ENCODE results near the gene ZNF280A. TPM values are rescaled to one million over a fixed set of nuclear protein-coding genes. Genes with fewer than 3 reads are reported as not detected.

Gene ZNF280A
- total and polyA plus RNA-seq, 2 of the 8 experiments (the other 6 are each of a cell fraction or from before 2014, with no cell fraction given), result 0.09 to 0.61 TPM

- H3K9me3 ChIP-seq (ENCODE audit: insufficient read depth in 2 of 2, low read depth in 1 of 2, low read length in 1 of 2), result peaks cover 3 to 17% of the 10 kb centered on the region in 2 experiments; a peak in 3 of 4 replicates
- H2BK120ac ChIP-seq (replicated peaks; ENCODE audit: low read depth, low read length), result no peak overlapping the region
- H2AK5ac ChIP-seq (ENCODE audit: low read depth, low read length), result no peak overlapping the region
- H3K27ac ChIP-seq (ENCODE audit: low read depth, low read length), result no peak overlapping the region
- H3K23me2 ChIP-seq (ENCODE audit: low read depth, low read length), result no peaks in the 10 kb centered on the region
- no peak overlapping the region for H2BK20ac ChIP-seq (ENCODE audit: low read length)
- H3K36me3 ChIP-seq (ENCODE audit: control insufficient read depth in 2 of 4, insufficient read depth in 4 of 4, low read length in 3 of 4), result no peaks in the 10 kb centered on the region
- no peak overlapping the region for H4K91ac ChIP-seq (replicated peaks; ENCODE audit: insufficient read length, low read length)
- no peaks in the 10 kb centered on the region for H3K79me2 ChIP-seq (ENCODE audit: control insufficient read depth in 1 of 2, insufficient read depth in 2 of 2, low read length in 2 of 2)
- H4K20me1 ChIP-seq (replicated peaks in 1 of 2; ENCODE audit: control insufficient read depth in 1 of 2, insufficient read depth in 2 of 2, low read length in 2 of 2), result no peaks in the 10 kb centered on the region
- H3K79me1 ChIP-seq (ENCODE audit: low read depth, low read length), result no peaks in the 10 kb centered on the region
- H2BK15ac ChIP-seq (ENCODE audit: low read length), result no peak overlapping the region
- ChIA-PET CTCF (ENCODE audit: partially characterized antibody) (interaction anchor here (0.6 to 1.9 kb wide), 2 partner anchors 55 to 425 kb away, joined by 3 to 4 read pairs; no protein-coding TSS in a partner anchor), POLR2A (ENCODE audit: partially characterized antibody) (no interaction called here)
- H3K4ac ChIP-seq (replicated peaks; ENCODE audit: insufficient read length, low read depth, low read length), result no peak overlapping the region
- H2AFZ ChIP-seq (ENCODE audit: low read length), result no peak overlapping the region
- no peak overlapping the region for H3K4me2 ChIP-seq (ENCODE audit: insufficient read depth in 1 of 2, low read depth in 2 of 2, low read length in 2 of 2)
- H2BK5ac ChIP-seq (ENCODE audit: low read depth, low read length), result no peak overlapping the region
- H4K8ac ChIP-seq (ENCODE audit: extremely low read depth, insufficient read depth, low read length), result no peak overlapping the region
- H4K5ac ChIP-seq (ENCODE audit: insufficient read length, low read depth, low read length), result no peak overlapping the region
- H3K27me3 ChIP-seq (replicated peaks in 1 of 4; ENCODE audit: control insufficient read depth in 3 of 4, extremely low read depth in 1 of 4, insufficient read depth in 3 of 4, low read length in 3 of 4), result peaks cover 7 to 18% (median 9%) of the 10 kb centered on the region in 4 experiments
- H3K4me3 ChIP-seq (ENCODE audit: extremely low read depth in 1 of 4, insufficient read depth in 2 of 4, low read depth in 3 of 4, low read length in 4 of 4), result no peak overlapping the region
- no peak for DNase-seq (ENCODE audit: low read depth in 1 of 2, low spot score in 2 of 2)
- no peak for FAIRE-seq
- WGBS, 2 experiments (ENCODE audit: extremely low coverage in 1 of 2, insufficient coverage in 1 of 2, insufficient read length in 1 of 2, insufficient replicate concordance in 2 of 2, low coverage in 1 of 2, low lambda C conversion rate in 2 of 2, missing lambda C conversion rate in 1 of 2), result 84% methylated on average over 6 of the region's 7 CpGs; no CpG with 5 or more reads in 1 of the 2 experiments
- no peak overlapping the region for H3K9ac ChIP-seq (replicated peaks in 1 of 4; ENCODE audit: extremely low read depth in 1 of 4, low read depth in 3 of 4, low read length in 3 of 4)
- no peak overlapping the region for H3K23ac ChIP-seq (ENCODE audit: insufficient read length)
- H3K14ac ChIP-seq (ENCODE audit: insufficient read length), result no peak overlapping the region
- H2BK12ac ChIP-seq (ENCODE audit: low read depth, low read length), result no peak overlapping the region
- no peaks in the 10 kb centered on the region for H3K4me1 ChIP-seq (replicated peaks in 1 of 4; ENCODE audit: control insufficient read depth in 3 of 4, insufficient read depth in 4 of 4, low read length in 3 of 4)
- no peak overlapping the region for H3K56ac ChIP-seq (replicated peaks; ENCODE audit: insufficient read length, low read depth, low read length)
- H3K18ac ChIP-seq (ENCODE audit: extremely low read depth, low read length), result no peak overlapping the region
- TF ChIP-seq CTCF (IDR thresholded peaks at IDR 0.05; ENCODE audit: control extremely low read depth in 1 of 3, insufficient read depth in 1 of 3, low read depth in 1 of 3, low read length in 3 of 3), result no peak
- no peak for TF ChIP-seq ATF2 (IDR thresholded peaks at IDR 0.05; ENCODE audit: low read length)
- TF ChIP-seq POLR2AphosphoS5 (IDR thresholded peaks at IDR 0.05; ENCODE audit: low read depth, low read length), result no peak
- no peak for TF ChIP-seq MAX (IDR thresholded peaks at IDR 0.05)
- TF ChIP-seq CBX5 (IDR thresholded peaks at IDR 0.05; ENCODE audit: low read depth, low read length), result no peak
- TF ChIP-seq KDM5A (IDR thresholded peaks at IDR 0.05; ENCODE audit: low read length), result no peak
- no peak for TF ChIP-seq EP300 (IDR thresholded peaks at IDR 0.05; ENCODE audit: borderline replicate concordance in 1 of 2, low read depth in 2 of 2, low read length in 2 of 2)
Observed at GRCh38 chr22:22531770-22532546, 11.9 kb upstream of the ZNF280A start.

Data from H1 (cell line).